ENCODE results near the gene GLIPR1. TPM values are rescaled to one million over a fixed set of nuclear protein-coding genes. Genes with fewer than 3 reads are reported as not detected.
"Not testable (repeated sequence)": the region's sequence is repeated elsewhere in the genome, so short reads cannot be mapped to it uniquely, and the experiment has no call there.

GLIPR1 gene
- total RNA-seq, 2 donors from 2014 or later = 0.22 to 0.29 TPM

GRCh38 chr12:75457191-75457590 is 23.4 kb upstream of the GLIPR1 start:
- H3K27me3 Mint-ChIP-seq (ENCODE audit: insufficient read depth) = no peaks in the 10 kb centered on the region
- TF ChIP-seq, protein P1, sequence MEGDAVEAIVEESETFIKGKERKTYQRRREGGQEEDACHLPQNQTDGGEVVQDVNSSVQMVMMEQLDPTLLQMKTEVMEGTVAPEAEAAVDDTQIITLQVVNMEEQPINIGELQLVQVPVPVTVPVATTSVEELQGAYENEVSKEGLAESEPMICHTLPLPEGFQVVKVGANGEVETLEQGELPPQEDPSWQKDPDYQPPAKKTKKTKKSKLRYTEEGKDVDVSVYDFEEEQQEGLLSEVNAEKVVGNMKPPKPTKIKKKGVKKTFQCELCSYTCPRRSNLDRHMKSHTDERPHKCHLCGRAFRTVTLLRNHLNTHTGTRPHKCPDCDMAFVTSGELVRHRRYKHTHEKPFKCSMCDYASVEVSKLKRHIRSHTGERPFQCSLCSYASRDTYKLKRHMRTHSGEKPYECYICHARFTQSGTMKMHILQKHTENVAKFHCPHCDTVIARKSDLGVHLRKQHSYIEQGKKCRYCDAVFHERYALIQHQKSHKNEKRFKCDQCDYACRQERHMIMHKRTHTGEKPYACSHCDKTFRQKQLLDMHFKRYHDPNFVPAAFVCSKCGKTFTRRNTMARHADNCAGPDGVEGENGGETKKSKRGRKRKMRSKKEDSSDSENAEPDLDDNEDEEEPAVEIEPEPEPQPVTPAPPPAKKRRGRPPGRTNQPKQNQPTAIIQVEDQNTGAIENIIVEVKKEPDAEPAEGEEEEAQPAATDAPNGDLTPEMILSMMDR (conservative IDR thresholded peaks at IDR 0.05) = no peak
- 100% methylated on average over 1 of the region's 1 CpG; no CpG with 5 or more reads in 1 of the 2 experiments for WGBS, 2 experiments (ENCODE audit: insufficient coverage in 1 of 2, insufficient read length in 1 of 2)
- H3K27ac Mint-ChIP-seq = no peak overlapping the region
- no peak overlapping the region for H3K4me3 ChIP-seq (ENCODE audit: low read length)
- no peaks in the 10 kb centered on the region for H3K36me3 ChIP-seq (ENCODE audit: control insufficient read depth, insufficient read depth, low read length)
- peaks cover 35% of the 10 kb centered on the region for H3K9me3 Mint-ChIP-seq
- peaks cover 2% of the 10 kb centered on the region for H3K36me3 Mint-ChIP-seq (ENCODE audit: low read depth)
- H3K9ac ChIP-seq (ENCODE audit: extremely low read depth, low read length, poor library complexity, severe bottlenecking) = no peak overlapping the region
- H3K4me1 ChIP-seq (ENCODE audit: control insufficient read depth, insufficient read depth, low read length) = no peaks in the 10 kb centered on the region
- no peaks in the 10 kb centered on the region for H3K4me1 Mint-ChIP-seq
- no peak overlapping the region for H3K27ac ChIP-seq (ENCODE audit: low read depth, low read length)
- no peaks in the 10 kb centered on the region for H3K27me3 ChIP-seq (ENCODE audit: control insufficient read depth, insufficient read depth, low read length, poor library complexity, severe bottlenecking)
- no peak overlapping the region for H3K4me3 Mint-ChIP-seq
- H3K9me3 ChIP-seq (ENCODE audit: control insufficient read depth, low read length) = peaks cover 16% of the 10 kb centered on the region
- no peak for DNase-seq

- not testable (repeated sequence) for H3K36me3 Mint-ChIP-seq (ENCODE audit: low read depth); H3K27me3 Mint-ChIP-seq (ENCODE audit: insufficient read depth); H3K4me3 ChIP-seq (ENCODE audit: low read length); H3K4me1 ChIP-seq (ENCODE audit: control insufficient read depth, insufficient read depth, low read length); H3K4me1 Mint-ChIP-seq; H3K27ac Mint-ChIP-seq; H3K27me3 ChIP-seq (ENCODE audit: control insufficient read depth, insufficient read depth, low read length, poor library complexity, severe bottlenecking); H3K36me3 ChIP-seq (ENCODE audit: control insufficient read depth, insufficient read depth, low read length); H3K9ac ChIP-seq (ENCODE audit: extremely low read depth, low read length, poor library complexity, severe bottlenecking); H3K27ac ChIP-seq (ENCODE audit: low read depth, low read length); H3K4me3 Mint-ChIP-seq
- H3K9me3 Mint-ChIP-seq = peaks cover 35% of the 10 kb centered on the region
- DNase-seq = peak; percentile 82
- 90 to 95% methylated on average over 6 to 9 of the region's 9 CpGs for WGBS, 2 experiments (ENCODE audit: insufficient coverage in 1 of 2, insufficient read length in 1 of 2)
- H3K9me3 ChIP-seq (ENCODE audit: control insufficient read depth, low read length) = peaks cover 16% of the 10 kb centered on the region
Observed at GRCh38 chr12:75457866-75458265, 22.7 kb upstream of the GLIPR1 start.

GRCh38 chr12:75459755-75460154 is 20.8 kb upstream of the GLIPR1 start:
- Histone ChIP-seq H3K36me3 (ENCODE audit: control insufficient read depth, insufficient read depth, low read length) (no peaks in the 10 kb centered on the region), H3K9me3 (ENCODE audit: control insufficient read depth, low read length) (peaks cover 19% of the 10 kb centered on the region), H3K9ac (ENCODE audit: extremely low read depth, low read length, poor library complexity, severe bottlenecking) (no peak overlapping the region), H3K4me1 (ENCODE audit: control insufficient read depth, insufficient read depth, low read length) (no peaks in the 10 kb centered on the region), H3K27me3 (ENCODE audit: control insufficient read depth, insufficient read depth, low read length, poor library complexity, severe bottlenecking) (no peaks in the 10 kb centered on the region), H3K27ac (ENCODE audit: low read depth, low read length) (no peak overlapping the region), H3K4me3 (ENCODE audit: low read length) (no peak overlapping the region)
- H3K27me3 Mint-ChIP-seq (ENCODE audit: insufficient read depth) = no peaks in the 10 kb centered on the region
- no peak for DNase-seq
- peaks cover 38% of the 10 kb centered on the region for H3K9me3 Mint-ChIP-seq
- H3K4me3 Mint-ChIP-seq = no peak overlapping the region
- TF ChIP-seq, protein P1 (conservative IDR thresholded peaks at IDR 0.05) = no peak
- no peak overlapping the region for H3K27ac Mint-ChIP-seq
- no peaks in the 10 kb centered on the region for H3K4me1 Mint-ChIP-seq
- H3K36me3 Mint-ChIP-seq (ENCODE audit: low read depth) = peaks cover 2% of the 10 kb centered on the region
- 93% methylated on average over 2 of the region's 3 CpGs; no CpG with 5 or more reads in 1 of the 2 experiments for WGBS, 2 experiments (ENCODE audit: insufficient coverage in 1 of 2, insufficient read length in 1 of 2)

- TF ChIP-seq, protein P1 (conservative IDR thresholded peaks at IDR 0.05) = no peak
- Mint-ChIP-seq H3K4me1 (no peaks in the 10 kb centered on the region), H3K27me3 (ENCODE audit: insufficient read depth) (no peaks in the 10 kb centered on the region), H3K36me3 (ENCODE audit: low read depth) (peaks cover 2% of the 10 kb centered on the region), H3K27ac (no peak overlapping the region), H3K9me3 (peaks cover 38% of the 10 kb centered on the region), H3K4me3 (no peak overlapping the region)
- Histone ChIP-seq H3K27me3 (ENCODE audit: control insufficient read depth, insufficient read depth, low read length, poor library complexity, severe bottlenecking) (no peaks in the 10 kb centered on the region), H3K4me3 (ENCODE audit: low read length) (no peak overlapping the region), H3K9me3 (ENCODE audit: control insufficient read depth, low read length) (peaks cover 19% of the 10 kb centered on the region), H3K9ac (ENCODE audit: extremely low read depth, low read length, poor library complexity, severe bottlenecking) (no peak overlapping the region), H3K4me1 (ENCODE audit: control insufficient read depth, insufficient read depth, low read length) (no peaks in the 10 kb centered on the region), H3K36me3 (ENCODE audit: control insufficient read depth, insufficient read depth, low read length) (no peaks in the 10 kb centered on the region), H3K27ac (ENCODE audit: low read depth, low read length) (no peak overlapping the region)
- no peak for DNase-seq
Observed at GRCh38 chr12:75460204-75460603, 20.4 kb upstream of the GLIPR1 start.

All from endodermal cell (in vitro differentiated cells).